H9 (cell line): ENCODE measurements around the gene HEATR9. TPM values are rescaled to one million over a fixed set of nuclear protein-coding genes. Genes with fewer than 3 reads are reported as not detected.

Experiments used
- DNase-seq: peaks from one replicate; pipeline ENCODE4 v3.0.0-alpha.2; 2017
- H2AFZ ChIP-seq: one replicate; pipeline ENCODE4 v1.6.1; 2013; ENCODE audit warnings: mild to moderate bottlenecking, low read length, control low read depth, moderate library complexity
- H2AK5ac ChIP-seq: 2 replicates; pipeline ENCODE4 v1.6.1; 2013; ENCODE audit warnings: low read length, control low read depth, mixed read lengths; ENCODE audit not compliant: insufficient read length
- H2BK120ac ChIP-seq: one replicate; pipeline ENCODE4 v1.6.1; 2013; ENCODE audit warnings: low read depth, mild to moderate bottlenecking, low read length, control low read depth, inconsistent platforms; ENCODE audit not compliant: poor library complexity, severe bottlenecking
- H2BK12ac ChIP-seq: 2 replicates; pipeline ENCODE4 v1.6.1; 2013; ENCODE audit warnings: low read length, control low read depth, mixed read lengths, low read depth; ENCODE audit not compliant: insufficient read length
- H2BK15ac ChIP-seq: 2 replicates; pipeline ENCODE4 v1.6.1; 2013; ENCODE audit warnings: low read depth, low read length, control low read depth
- H2BK20ac ChIP-seq: one replicate; pipeline ENCODE4 v1.6.1; 2013; ENCODE audit warnings: low read depth, mild to moderate bottlenecking, low read length, control low read depth, inconsistent platforms; ENCODE audit not compliant: poor library complexity, severe bottlenecking
- H2BK5ac ChIP-seq: 2 replicates; pipeline ENCODE4 v1.6.1; 2013; ENCODE audit warnings: low read length, control low read depth, mixed read lengths; ENCODE audit not compliant: insufficient read length
- H3K14ac ChIP-seq: 2 replicates; pipeline ENCODE4 v1.6.1; 2013; ENCODE audit warnings: low read length, control low read depth; ENCODE audit not compliant: insufficient read depth
- H3K18ac ChIP-seq: 2 replicates; pipeline ENCODE4 v1.6.1; 2013; ENCODE audit warnings: low read depth, mild to moderate bottlenecking, mixed read lengths, low read length, control low read depth; ENCODE audit not compliant: insufficient read length
- H3K23ac ChIP-seq: 2 replicates; pipeline ENCODE4 v1.6.1; 2013; ENCODE audit warnings: low read length, control low read depth, mixed read lengths, low read depth; ENCODE audit not compliant: insufficient read length
- H3K23me2 ChIP-seq: 2 replicates; pipeline ENCODE4 v1.6.1; 2013; ENCODE audit warnings: low read depth, mild to moderate bottlenecking, mixed read lengths, low read length, control low read depth; ENCODE audit not compliant: insufficient read length, poor library complexity, severe bottlenecking
- H3K27ac ChIP-seq: 2 replicates; pipeline ENCODE4 v1.5.1; 2013; ENCODE audit warnings: low read length, control low read depth, mixed read lengths, low read depth; ENCODE audit not compliant: insufficient read length
- H3K27me3 ChIP-seq: 2 replicates; pipeline ENCODE4 v1.6.1; 2013; ENCODE audit warnings: low read length, control low read depth, inconsistent platforms; ENCODE audit not compliant: insufficient read depth
- H3K4ac ChIP-seq: 2 replicates; pipeline ENCODE4 v1.6.1; 2013; ENCODE audit warnings: low read depth, mild to moderate bottlenecking, control low read depth, inconsistent platforms, low read length, moderate library complexity
- H3K4me1 ChIP-seq: 2 replicates; pipeline ENCODE4 v1.6.1; 2013; ENCODE audit warnings: low read length, control low read depth, inconsistent platforms; ENCODE audit not compliant: insufficient read depth
- H3K4me2 ChIP-seq: 2 replicates; pipeline ENCODE4 v1.6.1; 2013; ENCODE audit warnings: low read length, control low read depth, mixed read lengths; ENCODE audit not compliant: insufficient read length, insufficient read depth
- H3K56ac ChIP-seq: 2 replicates; pipeline ENCODE4 v1.6.1; 2013; ENCODE audit warnings: low read depth, mild to moderate bottlenecking, mixed read lengths, low read length, control low read depth; ENCODE audit not compliant: insufficient read length
- H3K79me1 ChIP-seq: 2 replicates; pipeline ENCODE4 v1.6.1; 2013; ENCODE audit warnings: low read depth, mild to moderate bottlenecking, moderate library complexity, low read length, control low read depth, inconsistent platforms; ENCODE audit not compliant: insufficient read depth, poor library complexity, severe bottlenecking
- H3K79me2 ChIP-seq: 2 replicates; pipeline ENCODE4 v1.6.1; 2013; ENCODE audit warnings: low read length, control low read depth, inconsistent platforms; ENCODE audit not compliant: insufficient read depth
- H3K9ac ChIP-seq: 2 replicates; pipeline ENCODE4 v1.6.1; 2013; ENCODE audit warnings: low read length, control low read depth, mixed read lengths; ENCODE audit not compliant: insufficient read length; ENCODE audit errors: extremely low read depth
- H3K9me3 ChIP-seq: one replicate; pipeline ENCODE4 v1.6.1; 2013; ENCODE audit warnings: low read depth, low read length, inconsistent platforms; ENCODE audit not compliant: control insufficient read depth
- H3T11ph ChIP-seq: one replicate; pipeline ENCODE4 v1.6.1; 2013; ENCODE audit warnings: mild to moderate bottlenecking, low read length, control low read depth, inconsistent platforms
- H4K20me1 ChIP-seq: one replicate; pipeline ENCODE4 v1.6.1; 2013; ENCODE audit not compliant: control insufficient read depth, insufficient read length, insufficient read depth
- H4K5ac ChIP-seq: 2 replicates; pipeline ENCODE4 v1.6.1; 2013; ENCODE audit warnings: low read depth, mild to moderate bottlenecking, mixed read lengths, low read length, control low read depth; ENCODE audit not compliant: insufficient read length
- H4K8ac ChIP-seq: replicated peaks from 2 replicates; pipeline ENCODE4 v1.6.1; 2013; ENCODE audit warnings: low read length, control low read depth, mixed read lengths, low read depth; ENCODE audit not compliant: insufficient read length
- H4K91ac ChIP-seq: 2 replicates; pipeline ENCODE4 v1.6.1; 2013; ENCODE audit warnings: low read depth, mild to moderate bottlenecking, moderate library complexity, mixed read lengths, low read length, control low read depth; ENCODE audit not compliant: insufficient read length
- H3K27ac Mint-ChIP-seq, 3 experiments: 2 replicates in 2 of 3; 3 replicates in 1 of 3; pipeline ENCODE4 v1.8.0; 2020 to 2021; ENCODE audit warnings: mixed read lengths in 3 of 3, mild to moderate bottlenecking in 1 of 3, moderate library complexity in 1 of 3
- H3K27me3 Mint-ChIP-seq: 2 replicates; pipeline ENCODE4 v1.8.0; 2021; ENCODE audit warnings: low read depth, mild to moderate bottlenecking, moderate library complexity, mixed read lengths
- H3K36me3 Mint-ChIP-seq, 3 experiments: 2 replicates in 2 of 3; 3 replicates in 1 of 3; pipeline ENCODE4 v1.8.0; 2020 to 2021; ENCODE audit warnings: low read depth in 3 of 3, mixed read lengths in 3 of 3; ENCODE audit not compliant: insufficient read depth in 1 of 3
- H3K4me1 Mint-ChIP-seq, 2 experiments: 2 replicates each; pipeline ENCODE4 v1.8.0; 2020; ENCODE audit warnings: mixed read lengths in 2 of 2
- H3K4me3 Mint-ChIP-seq, 2 experiments: 2 replicates in 1 of 2; 3 replicates in 1 of 2; pipeline ENCODE4 v1.8.0; 2020 to 2021; ENCODE audit warnings: mild to moderate bottlenecking in 2 of 2, mixed read lengths in 2 of 2, moderate library complexity in 1 of 2
- H3K9me3 Mint-ChIP-seq, 2 experiments: 2 replicates in 1 of 2; 3 replicates in 1 of 2; pipeline ENCODE4 v1.8.0; 2020; ENCODE audit warnings: mild to moderate bottlenecking in 2 of 2, mixed read lengths in 2 of 2, moderate library complexity in 1 of 2
- WGBS: extraction: QIAGEN DNeasy Blood & Tissue Kit; methylation state at CpG from one replicate; pipeline ENCODE4 v1.1.7; 2013; ENCODE audit warnings: missing lambda C conversion rate, low lambda C conversion rate, mixed read lengths; ENCODE audit not compliant: insufficient read length; ENCODE audit errors: extremely low coverage; 5-methylcytosine and 5-hydroxymethylcytosine counted together
- total RNA-seq: library from RNA; stranded (reverse); gene quantifications from 2 replicates; pipeline ENCODE4 v1.2.1, GENCODE V29; 2021
- TF ChIP-seq, protein P1 (sequence below): fragments of 200-600 bp; sonication (generic); conservative IDR thresholded peaks from 3 replicates; pipeline ENCODE4 v1.8.0; 2021; ENCODE audit warnings: antibody characterized with exemption, mild to moderate bottlenecking

HEATR9 gene
- total RNA-seq, 1 experiment from 2014 or later = not detected

DNA sequence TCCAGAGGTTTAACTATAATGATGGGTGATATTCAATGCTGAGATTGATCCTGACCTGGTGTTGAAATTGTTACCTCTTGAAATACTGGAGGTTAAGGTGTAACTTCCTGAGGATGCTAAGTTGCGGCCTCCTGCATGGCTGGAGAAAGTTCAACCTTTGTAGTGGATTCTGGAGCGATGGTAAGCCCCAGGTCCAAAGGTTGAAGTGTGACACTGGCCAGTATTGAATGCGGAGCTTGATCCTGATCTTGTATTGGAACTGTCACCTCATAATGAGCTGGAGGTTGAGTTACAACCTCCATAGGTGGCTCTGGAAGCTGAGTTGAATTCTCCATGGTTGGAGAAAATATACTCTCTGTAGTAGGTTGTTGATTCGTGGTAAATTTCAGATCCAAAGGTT, 44.9 kb upstream of the HEATR9 start:
- no peak overlapping the region for H3K27ac ChIP-seq
- no peak overlapping the region for H3K9ac ChIP-seq
- no peaks in the 10 kb centered on the region for H3K79me1 ChIP-seq
- no peak overlapping the region for H3K14ac ChIP-seq
- no peak overlapping the region for H2BK15ac ChIP-seq
- H3K18ac ChIP-seq = no peak overlapping the region
- H4K5ac ChIP-seq = no peak overlapping the region
- H3K4me2 ChIP-seq = no peak overlapping the region
- 0 out of 2 replicates have a peak, but pooled peaks cover 1% of the 10 kb centered on the region for H3K79me2 ChIP-seq
- no peak overlapping the region for H3K23ac ChIP-seq
- no peaks in the 10 kb centered on the region for H3K4me1 ChIP-seq
- no peak overlapping the region for H2BK20ac ChIP-seq
- no peak for DNase-seq
- Mint-ChIP-seq H3K27me3 (peaks cover 15% of the 10 kb centered on the region), H3K4me1 (no peaks in the 10 kb centered on the region), H3K4me3 (no peak overlapping the region), H3K36me3 (peaks cover 3 to 28% (median 18%) of the 10 kb centered on the region in 3 experiments), H3K27ac (no peak overlapping the region), H3K9me3 (peaks cover 17 to 61% of the 10 kb centered on the region in 2 experiments)
- no peaks in the 10 kb centered on the region for H3K23me2 ChIP-seq
- H2BK12ac ChIP-seq = no peak overlapping the region
- no peak overlapping the region for H2BK5ac ChIP-seq
- no peaks in the 10 kb centered on the region for H3K27me3 ChIP-seq
- H2BK120ac ChIP-seq = no peak overlapping the region
- no peak overlapping the region for H2AFZ ChIP-seq
- no peaks in the 10 kb centered on the region for H4K20me1 ChIP-seq
- WGBS = no CpG with 5 or more reads among the region's 4 CpGs
- H4K8ac ChIP-seq = no peak overlapping the region
- H3K4ac ChIP-seq = no peak overlapping the region
- TF ChIP-seq, protein P1, sequence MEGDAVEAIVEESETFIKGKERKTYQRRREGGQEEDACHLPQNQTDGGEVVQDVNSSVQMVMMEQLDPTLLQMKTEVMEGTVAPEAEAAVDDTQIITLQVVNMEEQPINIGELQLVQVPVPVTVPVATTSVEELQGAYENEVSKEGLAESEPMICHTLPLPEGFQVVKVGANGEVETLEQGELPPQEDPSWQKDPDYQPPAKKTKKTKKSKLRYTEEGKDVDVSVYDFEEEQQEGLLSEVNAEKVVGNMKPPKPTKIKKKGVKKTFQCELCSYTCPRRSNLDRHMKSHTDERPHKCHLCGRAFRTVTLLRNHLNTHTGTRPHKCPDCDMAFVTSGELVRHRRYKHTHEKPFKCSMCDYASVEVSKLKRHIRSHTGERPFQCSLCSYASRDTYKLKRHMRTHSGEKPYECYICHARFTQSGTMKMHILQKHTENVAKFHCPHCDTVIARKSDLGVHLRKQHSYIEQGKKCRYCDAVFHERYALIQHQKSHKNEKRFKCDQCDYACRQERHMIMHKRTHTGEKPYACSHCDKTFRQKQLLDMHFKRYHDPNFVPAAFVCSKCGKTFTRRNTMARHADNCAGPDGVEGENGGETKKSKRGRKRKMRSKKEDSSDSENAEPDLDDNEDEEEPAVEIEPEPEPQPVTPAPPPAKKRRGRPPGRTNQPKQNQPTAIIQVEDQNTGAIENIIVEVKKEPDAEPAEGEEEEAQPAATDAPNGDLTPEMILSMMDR = no peak
- H3K56ac ChIP-seq = no peak overlapping the region
- no peak overlapping the region for H4K91ac ChIP-seq
- H3T11ph ChIP-seq = no peak overlapping the region
- no peak overlapping the region for H2AK5ac ChIP-seq
- no peaks in the 10 kb centered on the region for H3K9me3 ChIP-seq
